ENCODE measurements around the gene MAGI2.

MAGI2 gene

GRCh38 chr7:78043159-78043558, 1410.3 kb downstream of the MAGI2 start:
- DNase-seq (ENCODE audit: low read depth, low spot score): no peak

DNA sequence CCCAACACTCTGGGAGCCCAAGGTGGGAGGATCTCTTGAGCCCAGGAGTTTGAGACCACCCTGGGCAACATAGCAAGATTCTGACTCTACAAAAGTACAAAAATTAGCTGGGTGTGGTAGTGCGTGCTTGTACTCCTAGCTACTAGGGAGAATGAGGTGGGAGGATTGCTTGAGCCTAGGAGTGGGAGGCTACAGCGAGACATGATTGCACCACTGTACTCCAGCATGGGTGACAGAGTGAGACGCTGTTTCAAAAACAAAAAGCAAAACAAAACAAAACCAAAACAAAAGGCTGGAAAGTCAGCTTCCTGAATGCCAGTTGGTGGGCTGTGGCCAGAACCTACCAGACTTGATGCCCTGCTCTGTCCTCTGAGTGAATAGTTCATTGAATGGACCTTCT, 1412.0 kb downstream of the MAGI2 start:
- no peak for DNase-seq (ENCODE audit: low read depth, low spot score)

GRCh38 chr7:78039790-78040776, 1413.4 kb downstream of the MAGI2 start:
- DNase-seq (ENCODE audit: low read depth, low spot score): no peak

- DNase-seq (ENCODE audit: low read depth, low spot score): no peak
These were observed 1414.9 kb downstream of the MAGI2 start for GRCh38 chr7:78038465-78039080.

DNA sequence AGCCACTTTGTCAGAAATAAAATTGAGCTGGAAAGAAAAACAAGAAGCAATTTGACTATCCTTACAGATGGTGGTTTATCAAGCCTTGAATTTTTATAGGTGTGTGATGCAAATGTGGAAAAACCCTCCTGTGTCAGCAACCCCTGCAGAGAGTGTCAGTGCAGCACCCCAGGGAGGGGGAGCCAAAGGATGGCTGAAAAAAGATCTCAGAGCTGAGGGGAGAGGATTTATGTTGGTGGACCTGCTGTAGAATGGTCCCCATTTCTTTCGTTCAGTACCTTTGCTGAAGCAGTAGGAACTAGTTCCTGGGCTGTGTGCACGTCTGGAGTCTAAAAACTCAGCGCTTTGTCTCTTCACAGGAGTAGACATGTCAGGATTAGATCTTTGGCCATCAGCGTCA, 1415.9 kb downstream of the MAGI2 start:
- no peak for DNase-seq (ENCODE audit: low read depth, low spot score)

GRCh38 chr7:78033410-78033809, 1420.1 kb downstream of the MAGI2 start:
- no peak for DNase-seq (ENCODE audit: low read depth, low spot score)

DNA sequence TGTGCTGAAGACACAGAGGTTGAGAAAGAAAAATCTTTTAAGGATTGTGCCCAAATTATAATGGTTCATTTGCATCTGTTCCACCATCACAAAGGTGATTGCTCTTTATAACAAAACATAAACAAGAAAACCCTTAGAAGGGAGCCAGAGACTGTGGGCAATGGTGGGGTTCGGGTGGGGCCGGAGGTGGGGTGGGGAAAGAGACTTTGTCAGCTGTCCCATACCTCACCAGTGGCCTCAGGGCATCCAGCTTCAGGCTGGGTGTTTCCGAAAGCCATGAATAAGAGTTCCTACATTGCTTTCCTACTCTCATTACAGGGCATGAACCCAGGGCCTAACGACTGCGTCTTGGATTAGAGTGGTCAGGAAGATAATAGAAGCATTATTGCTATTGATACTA, 1427.0 kb downstream of the MAGI2 start:
- no peak for DNase-seq (ENCODE audit: low read depth, low spot score)

DNA sequence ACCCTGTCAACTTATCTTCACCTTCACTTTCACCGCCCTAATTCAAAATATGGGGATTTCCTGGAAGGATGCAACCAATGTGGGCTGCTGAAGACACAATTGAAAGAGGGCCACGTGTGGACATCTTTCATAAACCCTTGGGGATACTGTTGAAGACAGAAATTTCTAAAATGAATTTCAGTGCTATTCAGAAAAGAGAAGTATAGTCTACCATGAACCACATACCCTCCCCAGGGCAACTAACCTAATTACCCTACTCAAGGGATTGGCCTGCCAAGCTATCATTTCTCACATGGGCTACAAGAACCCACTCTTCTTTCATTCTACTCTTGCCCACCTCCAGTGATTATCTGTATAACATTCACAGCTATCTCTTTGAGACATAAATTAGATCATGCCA, 1428.9 kb downstream of the MAGI2 start:
- DNase-seq (ENCODE audit: low read depth, low spot score): no peak

- no peak for DNase-seq (ENCODE audit: low read depth, low spot score)
These were observed 1430.3 kb downstream of the MAGI2 start for GRCh38 chr7:78023191-78023590.

DNA sequence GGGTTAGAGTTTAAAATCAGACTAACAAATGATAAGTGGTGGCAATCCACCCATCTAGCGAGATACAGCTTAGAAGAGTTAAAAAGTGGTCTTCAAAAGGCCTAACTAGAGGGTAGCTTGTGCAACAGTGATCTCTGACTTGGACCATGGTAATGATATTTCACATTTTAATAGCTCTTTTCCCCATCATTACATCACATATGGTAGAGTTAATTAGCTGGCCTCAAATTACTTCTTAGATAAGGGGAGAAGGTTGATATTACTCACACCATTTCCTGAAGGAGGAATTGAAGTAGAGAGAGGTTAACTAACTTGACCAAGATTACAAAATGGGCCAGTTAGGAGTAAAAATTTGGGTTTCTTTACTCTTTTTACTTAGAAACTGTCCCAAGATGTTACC, 1431.3 kb downstream of the MAGI2 start:
- DNase-seq (ENCODE audit: low read depth, low spot score): no peak

GRCh38 chr7:78020874-78021249, 1432.6 kb downstream of the MAGI2 start:
- no peak for DNase-seq (ENCODE audit: low read depth, low spot score)

GRCh38 chr7:78020136-78020873, 1433.2 kb downstream of the MAGI2 start:
- no peak for DNase-seq (ENCODE audit: low read depth, low spot score)

DNA sequence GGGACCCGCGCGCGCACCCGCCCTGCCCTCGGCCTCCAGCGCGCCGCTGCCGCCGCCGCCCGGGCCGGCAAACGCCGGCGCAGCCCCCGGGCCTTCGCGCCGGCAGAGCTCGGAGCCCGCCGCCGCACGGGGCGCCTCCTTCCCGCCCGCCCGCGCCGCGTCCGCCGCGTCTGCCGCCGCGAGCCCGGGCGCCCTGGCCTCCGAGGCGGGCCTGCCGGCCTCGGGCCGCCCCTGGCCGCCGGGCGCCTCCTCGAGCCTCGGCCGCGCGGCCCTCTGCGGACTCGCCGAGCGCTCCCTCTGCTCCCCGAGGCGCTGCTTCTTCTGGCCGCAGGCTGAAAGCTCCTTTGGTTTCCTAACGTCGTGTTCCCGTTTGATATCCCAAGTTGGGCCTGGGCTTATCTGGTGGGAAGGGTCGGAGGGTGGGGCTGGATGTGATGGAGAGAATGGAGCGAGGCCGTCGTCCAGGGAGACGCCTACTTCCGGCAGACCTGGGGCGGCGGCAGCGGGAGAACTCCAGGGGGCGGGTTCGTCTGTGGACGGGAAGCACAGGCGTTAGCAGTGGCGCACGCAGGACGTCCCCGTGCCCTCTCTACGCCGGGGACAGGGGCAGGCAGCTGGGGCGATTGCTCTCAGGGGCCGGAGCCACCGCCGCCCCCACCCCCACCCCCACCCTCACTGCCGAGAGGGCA, 1433.9 kb downstream of the MAGI2 start:
- DNase-seq (ENCODE audit: low read depth, low spot score): no peak

DNA sequence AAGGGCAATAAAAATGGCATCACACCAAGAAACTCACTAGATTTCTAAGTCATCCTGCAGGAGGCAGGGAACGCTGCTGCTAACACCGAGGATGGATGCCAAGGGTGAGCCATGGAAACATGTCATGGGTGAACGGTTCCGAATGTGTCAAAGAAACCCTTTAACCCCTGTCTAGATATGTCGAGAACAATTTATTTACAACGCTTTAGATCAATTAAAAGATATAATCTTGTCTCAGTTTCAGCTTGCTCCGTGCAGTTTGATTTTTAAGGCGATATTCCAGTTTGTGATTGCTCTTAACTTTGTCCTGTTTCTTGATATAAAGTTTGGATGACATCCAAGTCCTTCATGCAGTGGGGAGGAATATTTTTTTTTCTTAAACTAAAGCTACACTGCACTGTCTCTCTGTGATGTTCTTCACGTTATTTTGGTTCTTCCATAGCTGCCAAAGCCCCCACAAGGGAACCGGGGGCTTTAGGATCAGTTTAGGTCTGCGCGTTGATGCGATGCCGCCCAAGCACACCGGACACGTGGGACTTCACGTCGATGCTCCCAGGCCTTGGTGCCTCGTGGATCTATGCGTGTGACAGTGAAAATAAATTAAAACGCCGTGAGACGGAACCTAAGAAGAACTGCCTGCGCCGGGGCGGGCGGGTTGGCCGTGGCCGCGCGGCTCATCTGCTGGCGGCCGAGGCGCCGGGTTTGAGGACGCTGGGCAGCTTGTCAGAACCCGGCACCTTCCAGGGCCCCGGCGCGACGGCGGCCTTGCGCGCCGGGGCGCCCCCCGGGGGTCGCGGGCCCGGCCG, 1434.6 kb downstream of the MAGI2 start:
- DNase-seq (ENCODE audit: low read depth, low spot score): no peak

- no peak for DNase-seq (ENCODE audit: low read depth, low spot score)
These were observed 1435.8 kb downstream of the MAGI2 start for GRCh38 chr7:78017591-78018100.

DNA sequence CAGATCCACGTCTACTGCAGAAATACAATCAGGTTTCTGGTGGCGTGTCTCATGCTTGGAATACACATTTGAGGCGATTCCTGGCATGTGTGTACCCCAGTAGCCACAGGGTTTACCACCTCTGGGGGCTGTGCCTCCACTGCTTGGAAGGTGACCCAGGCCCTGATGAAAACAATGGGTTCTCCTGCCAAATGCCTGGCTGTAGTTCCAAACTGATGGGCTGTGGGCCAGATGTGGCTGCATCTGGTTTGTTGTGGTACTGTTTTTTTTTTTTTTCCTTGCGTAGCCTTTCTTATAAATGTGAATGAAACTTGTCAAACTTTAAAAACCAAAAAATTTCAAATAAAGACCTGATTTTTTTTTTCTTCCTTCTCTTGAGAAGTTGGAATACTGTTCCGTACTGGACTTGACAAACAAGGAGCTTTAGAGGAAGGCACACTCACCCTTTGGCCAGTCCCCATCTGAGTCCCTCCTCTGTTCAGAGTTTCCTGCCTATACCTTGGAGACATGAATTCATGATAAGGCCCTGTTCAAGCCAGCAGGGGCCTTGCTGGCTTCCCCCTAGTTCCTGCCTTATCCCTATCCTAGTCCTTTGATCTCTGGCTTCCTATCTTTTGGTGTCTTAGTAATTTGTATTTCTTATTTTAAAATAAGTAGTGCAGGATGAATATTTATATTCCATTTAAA, 1437.8 kb downstream of the MAGI2 start:
- DNase-seq (ENCODE audit: low read depth, low spot score): no peak

DNA sequence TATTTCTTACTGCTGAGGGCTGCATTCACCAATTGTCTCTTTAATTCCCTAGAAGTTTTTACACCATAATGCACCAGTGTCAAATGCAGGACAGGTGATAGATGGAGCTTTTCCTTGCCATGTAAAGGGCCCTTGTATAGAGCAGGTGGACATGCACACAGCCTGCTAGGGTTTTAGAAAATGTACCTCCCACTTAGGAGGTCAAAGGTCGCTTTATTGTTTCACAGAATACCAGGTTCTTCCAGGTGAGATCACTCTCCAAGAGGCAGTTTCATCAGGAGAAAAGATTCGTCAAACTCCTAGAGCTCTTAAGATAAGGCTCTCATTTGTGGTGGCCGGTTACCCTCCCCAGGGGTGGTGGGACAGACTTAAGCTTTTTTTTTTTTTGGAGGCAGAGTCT, 1439.1 kb downstream of the MAGI2 start:
- no peak for DNase-seq (ENCODE audit: low read depth, low spot score)

GRCh38 chr7:78013386-78013785, 1440.1 kb downstream of the MAGI2 start:
- DNase-seq (ENCODE audit: low read depth, low spot score): no peak

GRCh38 chr7:78011642-78012041, 1441.8 kb downstream of the MAGI2 start:
- DNase-seq (ENCODE audit: low read depth, low spot score): no peak

GRCh38 chr7:78007231-78007630, 1446.2 kb downstream of the MAGI2 start:
- DNase-seq (ENCODE audit: low read depth, low spot score): no peak

Data from activated CD4-positive, CD25-positive, alpha-beta regulatory T cell treated with anti-CD3 and anti-CD28 coated beads, Interleukin-2, amount 50 U/mL, for 16 hours (primary cell).